NCI-H2107 treated with DMSO at 0.1 percent for 48 hours (cell line): Measurements from ENCODE around the gene EVX2.

ENCODE experiments used
- DNase-seq: peaks from one replicate; lab custom pipeline; 2025; ENCODE audit not compliant: unreplicated experiment; lab: John Stamatoyannopoulos, UW

EVX2 gene

GRCh38 chr2:176082824-176083751 lies 674 bp downstream of the EVX2 start:
- no peak for DNase-seq

DNA sequence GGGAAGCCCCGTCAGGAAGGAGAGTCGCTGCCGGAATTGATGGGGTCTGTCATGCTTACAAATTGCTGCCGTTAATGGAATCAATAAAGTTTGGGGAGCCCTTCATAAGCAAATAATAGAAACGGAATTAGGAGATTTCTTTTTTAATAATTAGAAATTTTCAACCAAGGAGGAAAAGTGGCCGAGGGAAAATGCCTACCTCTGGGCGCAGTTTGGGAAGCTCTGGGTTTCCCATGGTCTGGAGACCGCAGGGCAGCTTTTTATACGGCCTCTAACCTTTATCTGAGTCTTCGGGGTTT lies 1.3 kb downstream of the EVX2 start:
- no peak for DNase-seq

DNA sequence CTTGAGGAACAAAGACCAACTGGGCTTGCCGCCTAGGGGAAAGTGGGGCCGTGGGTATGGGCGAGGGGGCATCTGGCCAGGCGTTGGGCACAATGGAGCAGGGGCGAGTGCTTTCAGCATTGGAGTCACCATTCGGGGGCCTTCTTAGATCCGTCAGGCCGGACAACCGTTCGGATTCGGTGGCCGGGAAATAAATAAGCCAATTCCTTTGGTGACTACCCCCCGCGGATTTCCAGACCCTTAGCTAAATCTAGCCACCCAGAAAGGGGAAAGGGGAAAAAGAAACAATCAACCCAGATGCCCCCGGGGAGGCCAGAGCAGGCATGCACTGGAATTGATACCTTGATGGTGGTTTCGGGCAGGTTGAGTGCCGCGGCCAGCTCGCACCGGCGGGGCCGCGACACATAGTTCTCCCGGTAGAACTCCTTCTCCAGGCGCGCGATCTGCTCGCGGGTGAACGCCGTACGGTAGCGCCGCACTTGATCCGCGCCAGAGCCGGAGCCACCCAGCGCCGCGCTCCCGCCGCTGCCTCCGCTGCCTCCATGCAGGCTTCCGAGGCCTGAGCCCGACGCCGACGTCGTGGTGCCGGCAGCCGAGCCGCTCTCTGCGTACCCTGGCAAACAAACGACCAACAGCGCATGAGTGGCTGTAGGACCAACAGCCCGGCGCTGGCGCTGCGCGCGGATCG lies 1.8 kb downstream of the EVX2 start:
- no peak for DNase-seq

DNA sequence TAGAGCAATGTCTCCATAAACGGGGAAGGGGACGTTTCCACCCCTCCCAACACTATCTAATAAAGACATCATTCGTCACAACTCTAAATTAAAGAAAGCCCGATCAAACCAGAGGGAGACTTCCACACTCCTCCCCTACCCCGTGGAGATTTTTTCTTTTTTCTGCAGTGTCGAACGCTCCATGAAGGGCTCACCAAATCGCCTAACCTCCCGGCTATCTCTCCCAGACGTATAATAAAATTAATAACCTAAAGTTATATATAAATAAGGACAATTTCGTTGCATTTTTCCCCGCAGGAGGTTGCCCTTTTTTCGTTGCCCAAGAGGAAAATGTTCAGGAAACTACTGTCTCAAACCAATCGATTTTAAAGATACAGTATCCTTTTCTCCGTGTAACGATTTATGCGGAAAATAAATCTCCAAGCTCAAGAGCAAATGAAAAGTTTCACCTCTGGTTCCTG lies 2.4 kb downstream of the EVX2 start:
- no peak for DNase-seq

DNA sequence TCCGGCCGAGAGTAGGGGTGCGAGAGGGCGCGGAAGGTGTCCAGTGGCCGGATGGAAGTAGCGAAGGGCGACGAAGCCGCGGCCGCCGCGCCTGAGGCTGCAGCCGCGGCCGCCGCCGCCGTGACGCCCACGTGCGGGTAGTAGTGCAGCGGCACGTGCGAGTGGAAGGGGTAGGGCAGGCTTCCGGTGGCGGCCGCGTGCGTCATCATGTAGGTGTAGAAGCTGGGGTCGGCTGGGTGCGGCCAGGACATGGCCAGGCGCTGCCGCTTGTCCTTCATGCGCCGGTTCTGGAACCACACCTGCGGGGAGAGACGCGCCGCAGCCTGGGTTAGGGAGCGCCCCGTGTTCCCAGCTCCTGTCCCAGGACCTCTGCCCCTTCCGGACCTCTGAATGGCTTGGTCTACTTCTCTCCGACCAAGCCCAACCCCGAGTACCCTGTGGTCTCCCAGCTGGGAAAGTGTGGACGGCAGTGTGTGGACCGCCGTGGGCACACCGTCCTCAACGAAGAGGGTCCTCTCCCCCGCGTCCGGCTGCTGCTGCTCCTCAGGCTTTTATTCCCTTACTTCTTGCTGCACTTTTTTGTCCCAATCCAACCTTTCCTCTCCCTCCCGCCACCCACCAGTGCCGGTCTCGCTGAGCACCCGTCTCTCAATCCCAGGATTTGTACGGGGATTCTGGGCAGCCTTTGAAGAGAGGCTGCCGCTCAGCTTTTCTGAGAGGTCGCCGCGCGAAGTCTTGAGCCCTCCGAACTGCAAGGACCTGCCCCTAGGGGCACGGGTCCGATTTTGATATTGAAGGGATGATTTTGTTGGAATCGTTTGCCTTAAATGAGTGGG lies 3.0 kb downstream of the EVX2 start:
- no peak for DNase-seq

GRCh38 chr2:176079831-176080539 lies 3.8 kb downstream of the EVX2 start:
- DNase-seq = peak; percentile 34

DNA sequence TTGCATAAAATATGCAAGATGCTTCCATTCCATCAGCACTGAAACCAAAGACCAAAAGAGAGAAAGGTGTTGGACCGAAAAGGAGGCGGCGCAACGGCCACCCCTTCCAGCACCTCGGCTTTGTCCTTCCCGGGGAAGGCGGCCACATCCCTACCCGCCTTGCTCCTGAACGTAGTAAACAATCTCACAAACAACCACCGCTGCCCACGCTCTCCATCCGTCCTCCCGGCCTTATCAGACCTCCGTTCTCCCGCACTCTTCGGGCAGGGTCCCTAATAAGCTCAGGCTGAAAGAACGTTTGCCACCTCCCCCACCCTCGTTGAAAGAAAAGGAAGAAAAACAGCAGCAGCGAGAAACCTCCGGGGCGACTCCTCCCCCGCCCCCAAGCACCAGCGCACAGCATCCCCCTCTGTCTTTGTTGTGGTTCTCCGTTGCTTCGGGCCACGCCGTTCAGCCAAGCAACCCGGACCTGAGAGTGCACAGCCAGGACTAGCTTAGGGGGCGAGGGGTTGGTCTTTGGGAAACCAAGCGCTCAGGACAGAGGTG lies 4.4 kb downstream of the EVX2 start:
- peak; percentile 23 for DNase-seq

DNA sequence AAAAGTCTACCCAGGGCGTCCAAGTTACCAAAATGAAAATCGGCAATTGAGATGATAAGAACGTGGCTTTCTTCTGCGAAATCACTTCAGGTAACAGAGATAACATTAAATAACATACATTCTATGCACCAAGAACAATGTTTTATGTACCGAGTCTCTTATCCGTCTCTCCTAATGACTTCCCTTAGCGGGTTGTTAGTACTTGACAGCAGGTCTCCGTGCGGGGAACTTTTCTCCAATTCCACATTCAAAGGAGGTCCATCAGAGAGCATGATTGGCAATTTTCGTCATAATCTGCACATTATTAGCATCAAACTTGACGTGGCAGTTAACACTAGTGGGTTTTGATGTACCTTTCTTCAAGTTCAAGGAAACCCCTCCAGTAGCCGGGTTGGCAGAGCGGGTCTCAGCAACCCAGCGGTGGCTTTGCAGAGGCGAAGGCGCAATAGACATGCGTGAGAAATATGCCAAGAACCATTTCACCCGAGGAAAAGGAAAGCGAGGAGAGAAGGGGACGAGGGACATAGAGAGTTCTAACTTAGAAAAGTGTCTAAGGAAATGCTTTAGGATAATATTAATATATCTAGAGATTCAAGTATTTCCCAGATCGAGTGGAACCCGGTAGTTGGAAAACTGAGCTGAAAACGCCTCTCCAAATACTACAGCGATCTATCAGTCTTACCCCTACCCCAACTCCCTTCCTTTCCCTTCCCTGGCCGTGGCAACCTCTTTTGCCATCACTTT lies 5.0 kb downstream of the EVX2 start:
- DNase-seq = peak; percentile 3

DNA sequence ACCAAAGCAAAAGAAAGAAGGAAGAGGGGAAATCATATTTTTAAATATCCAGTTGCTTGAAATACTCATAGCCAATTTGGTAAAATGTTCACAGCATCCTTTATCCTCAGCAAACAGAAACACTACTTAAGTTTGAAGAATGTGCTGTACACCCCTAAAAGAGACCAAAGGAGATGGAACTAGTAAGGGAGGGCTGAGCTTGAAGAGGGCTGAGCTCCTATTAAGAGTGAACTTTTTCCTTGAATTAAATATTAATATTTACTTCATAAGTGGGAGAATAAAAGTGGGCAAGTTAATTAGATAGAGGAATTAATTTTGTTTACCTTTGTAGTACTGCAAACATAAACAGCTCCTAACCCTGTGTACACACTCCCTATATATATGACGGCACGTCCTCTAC lies 7.0 kb downstream of the EVX2 start:
- DNase-seq = no peak

GRCh38 chr2:176076063-176076462 lies 7.7 kb downstream of the EVX2 start:
- no peak for DNase-seq

- no peak for DNase-seq
Observed at GRCh38 chr2:176075481-176075880, 8.3 kb downstream of the EVX2 start.

GRCh38 chr2:176074919-176075425 lies 8.8 kb downstream of the EVX2 start:
- peak; percentile 11 for DNase-seq

GRCh38 chr2:176072951-176073904 lies 10.5 kb downstream of the EVX2 start:
- DNase-seq = no peak

DNA sequence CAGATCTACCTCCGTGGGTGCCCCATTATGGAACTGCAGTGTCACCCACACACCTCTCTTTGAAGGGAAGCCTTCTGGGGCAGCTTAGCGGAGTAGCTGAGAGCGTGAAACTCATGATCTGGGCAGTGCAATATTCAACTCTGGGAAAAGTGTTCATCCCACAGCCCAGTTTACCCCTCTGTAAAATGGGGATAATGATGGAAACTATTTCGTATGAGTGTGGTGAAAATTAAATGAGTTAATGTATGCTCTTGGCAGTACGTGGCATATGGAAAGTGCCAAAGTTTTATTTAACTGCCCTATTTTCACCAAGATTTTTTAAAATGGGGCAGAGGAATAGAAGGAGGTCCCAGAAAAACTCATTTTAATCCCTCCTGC lies 11.5 kb downstream of the EVX2 start:
- DNase-seq = no peak

DNA sequence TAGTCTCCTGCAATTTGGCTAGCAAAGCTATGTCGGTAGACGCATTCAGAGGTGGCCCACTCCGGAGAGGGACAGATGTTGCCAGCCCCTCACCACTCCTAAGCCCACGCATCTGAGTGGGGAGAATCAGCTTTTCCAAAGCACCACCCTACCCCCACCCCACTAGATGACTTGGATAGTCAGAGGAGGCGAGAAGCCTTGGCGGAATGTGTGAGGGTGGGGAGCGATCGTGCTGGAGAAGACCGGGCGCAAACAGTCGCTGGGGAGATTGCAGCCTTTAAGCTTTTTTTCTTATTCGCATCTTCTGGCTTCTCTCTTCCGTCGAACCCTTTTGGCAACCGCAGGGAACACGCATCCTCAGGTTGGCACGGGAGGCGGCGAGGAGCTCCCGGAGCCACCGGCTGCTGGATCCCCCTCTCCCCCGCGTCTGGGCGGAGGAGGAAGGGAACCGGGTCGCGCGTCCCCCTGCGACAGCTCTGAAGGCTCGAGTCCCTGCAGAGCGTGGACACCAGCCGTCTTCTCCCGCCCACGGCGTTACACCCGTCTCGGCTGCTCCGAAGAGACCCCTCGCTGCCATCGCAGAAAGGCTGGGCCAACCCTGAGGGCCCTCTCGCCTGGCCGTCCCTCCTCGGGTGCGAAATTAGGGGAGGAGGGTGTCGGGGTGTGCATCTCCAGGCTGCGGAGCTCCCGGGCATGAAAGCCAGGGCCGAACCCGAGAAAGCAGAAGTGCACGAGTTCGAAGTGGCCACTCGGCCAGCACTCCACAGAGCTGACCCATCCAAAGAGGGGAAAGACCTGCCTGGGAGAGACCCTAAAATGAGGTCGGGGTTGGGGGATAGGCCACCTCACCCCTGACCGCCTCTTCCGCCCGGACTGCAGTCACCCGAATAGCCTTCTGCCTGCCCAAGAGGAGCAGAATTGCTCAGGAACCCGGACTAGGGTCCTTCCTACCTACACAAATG lies 12.2 kb downstream of the EVX2 start:
- DNase-seq = no peak

DNA sequence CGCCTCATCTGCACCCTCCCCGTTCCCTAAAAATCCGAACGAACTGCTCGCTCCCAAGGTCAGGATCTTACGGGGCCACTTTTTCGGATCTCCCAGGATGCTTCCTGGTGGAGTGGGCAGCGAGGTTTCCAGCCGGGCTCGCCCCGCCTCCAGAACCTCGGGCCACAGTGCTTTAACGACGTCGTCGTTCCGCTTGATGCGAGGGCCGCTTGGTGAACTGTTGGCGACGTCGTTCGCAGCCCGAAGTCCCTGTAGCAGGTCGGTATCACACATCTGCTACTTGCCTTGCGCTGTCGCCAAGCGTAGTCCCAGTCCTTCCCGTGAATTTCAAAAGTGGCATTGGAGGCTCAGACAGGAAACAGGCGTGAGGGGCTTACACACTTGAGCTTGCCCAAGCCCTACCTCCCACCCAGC lies 15.3 kb downstream of the EVX2 start:
- DNase-seq = no peak

DNA sequence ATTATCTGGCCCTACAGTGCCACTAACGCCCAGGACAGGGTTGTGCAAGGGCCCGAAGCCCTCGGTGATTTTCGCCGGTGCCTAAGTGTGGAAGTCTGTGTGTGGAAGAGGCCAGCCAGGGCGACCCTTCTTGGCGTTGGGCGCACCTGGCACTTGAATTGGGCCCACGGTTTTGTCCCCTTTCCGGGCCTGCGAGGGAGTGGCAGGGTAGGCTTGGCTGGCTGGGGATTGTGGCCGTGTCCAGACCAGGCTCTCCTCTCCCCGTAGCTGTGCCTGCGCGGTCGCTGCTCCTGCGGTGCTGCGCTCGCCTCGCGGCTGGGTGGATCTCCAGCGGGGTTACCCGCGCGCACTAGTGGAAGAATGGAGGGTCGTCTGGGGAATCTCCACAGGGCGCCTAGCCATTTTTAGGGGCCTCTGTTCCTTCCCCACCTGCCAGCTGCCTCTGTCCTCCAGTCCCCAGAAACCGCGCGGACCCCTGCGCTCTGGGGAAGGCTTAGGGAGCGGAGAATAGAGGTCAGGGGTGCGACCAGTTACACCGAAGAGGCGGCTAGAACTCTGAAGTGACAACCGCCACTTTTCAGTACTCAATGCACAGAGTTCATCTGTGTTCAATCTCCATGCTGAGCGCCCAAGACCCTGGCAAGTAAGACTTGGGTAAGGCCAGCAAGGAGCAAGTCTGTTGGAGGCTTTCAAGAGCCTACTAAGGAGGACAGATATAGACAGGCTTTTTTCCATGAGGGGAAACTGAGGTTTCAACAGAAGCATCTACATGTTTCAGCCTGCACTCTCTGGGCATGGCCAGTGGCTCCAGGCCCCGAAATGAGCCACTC lies 16.0 kb downstream of the EVX2 start:
- no peak for DNase-seq
